MM.1S (cell line): Measurements from ENCODE around the gene PRM3.

Source experiments
- DNase-seq: peaks from one replicate; pipeline ENCODE4 v3.0.0-alpha.2; 2015
- H2AFZ ChIP-seq: fragments of 300-600 bp; sonication (generic); 2 replicates; pipeline ENCODE4 v1.6.0; 2016; ENCODE audit warnings: antibody characterized with exemption, low read length
- H3F3A ChIP-seq: fragments of 300-600 bp; sonication (generic); 2 replicates; pipeline ENCODE4 v1.6.1; 2016; ENCODE audit warnings: mild to moderate bottlenecking, antibody characterized with exemption, low read length, moderate library complexity, mixed read lengths; ENCODE audit not compliant: insufficient read depth
- H3K27ac ChIP-seq: fragments of 300-600 bp; sonication (generic); 2 replicates; pipeline ENCODE4 v1.5.1; 2016; ENCODE audit warnings: mild to moderate bottlenecking, low read length
- H3K27me3 ChIP-seq: fragments of 300-600 bp; sonication (generic); replicated peaks from 2 replicates; pipeline ENCODE4 v1.6.0; 2016; ENCODE audit warnings: low read length; ENCODE audit not compliant: insufficient read depth
- H3K36me3 ChIP-seq: fragments of 300-600 bp; sonication (generic); replicated peaks from 2 replicates; pipeline ENCODE4 v1.6.1; 2016; ENCODE audit warnings: mild to moderate bottlenecking, low read length, mixed read lengths; ENCODE audit not compliant: insufficient read depth
- H3K4me1 ChIP-seq: fragments of 300-600 bp; sonication (generic); 2 replicates; pipeline ENCODE4 v1.6.1; 2016; ENCODE audit warnings: low read length, mixed read lengths
- H3K4me2 ChIP-seq: fragments of 300-600 bp; sonication (generic); 2 replicates; pipeline ENCODE4 v1.6.0; 2016; ENCODE audit warnings: low read depth, low read length
- H3K4me3 ChIP-seq: fragments of 300-600 bp; sonication (generic); 2 replicates; pipeline ENCODE4 v1.5.1; 2016; ENCODE audit warnings: low read length, mixed read lengths
- H3K79me2 ChIP-seq: fragments of 300-600 bp; sonication (generic); 2 replicates; pipeline ENCODE4 v1.6.1; 2016; ENCODE audit warnings: mixed run types, low read length, mixed read lengths
- H3K9ac ChIP-seq: fragments of 300-600 bp; sonication (generic); 2 replicates; pipeline ENCODE4 v1.6.1; 2016; ENCODE audit warnings: low read length, mixed read lengths
- H3K9me2 ChIP-seq: fragments of 300-600 bp; sonication (generic); replicated peaks from 2 replicates; pipeline ENCODE4 v1.6.1; 2016; ENCODE audit warnings: mild to moderate bottlenecking, low read length, mixed read lengths; ENCODE audit not compliant: insufficient read depth
- H3K9me3 ChIP-seq: fragments of 300-600 bp; sonication (generic); replicated peaks from 2 replicates; pipeline ENCODE4 v1.6.1; 2016; ENCODE audit warnings: mild to moderate bottlenecking, low read length, mixed read lengths; ENCODE audit not compliant: insufficient read depth
- H4K20me1 ChIP-seq: fragments of 300-600 bp; sonication (generic); 2 replicates; pipeline ENCODE4 v1.6.1; 2016; ENCODE audit warnings: mild to moderate bottlenecking, low read length, moderate library complexity, mixed read lengths; ENCODE audit not compliant: insufficient read depth
- EZH2 ChIP-seq: fragments of 300-600 bp; sonication (generic); optimal IDR thresholded peaks from 2 replicates; pipeline ENCODE3; 2017; ENCODE audit warnings: low read depth, mild to moderate bottlenecking, antibody characterized with exemption, low read length, mixed read lengths
- EZH2phosphoT487 ChIP-seq: fragments of 300-600 bp; sonication (generic); IDR thresholded peaks from 2 replicates; pipeline ENCODE4 v1.6.1; 2018; ENCODE audit warnings: antibody characterized with exemption, low read length
- TF ChIP-seq, protein P1 (sequence below): fragments of 300-600 bp; sonication (generic); IDR thresholded peaks from 2 replicates; pipeline ENCODE4 v1.5.1; 2016; ENCODE audit warnings: antibody characterized with exemption, low read length, mixed read lengths

The PRM3 gene

DNA sequence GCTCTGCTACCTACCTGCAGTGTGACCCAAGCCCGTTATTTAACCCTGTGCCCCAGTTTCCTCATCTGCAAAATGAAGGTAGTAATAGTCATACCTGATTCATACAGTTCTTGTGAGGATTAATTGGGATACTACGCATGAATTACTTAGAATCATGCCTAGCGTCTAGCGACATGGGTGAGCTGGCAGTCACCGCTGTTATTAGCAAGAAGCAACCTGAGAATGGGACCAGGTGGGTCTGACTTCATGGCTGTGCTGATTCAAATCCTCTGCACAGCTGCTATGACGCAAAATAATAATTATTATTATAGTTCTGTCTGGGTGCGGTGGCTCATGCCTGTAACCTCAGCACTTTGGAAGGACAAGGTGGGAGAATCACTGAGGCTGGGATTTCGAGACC lies 25.3 kb downstream of the PRM3 start:
- no peak overlapping the region for H3K9ac ChIP-seq

DNA sequence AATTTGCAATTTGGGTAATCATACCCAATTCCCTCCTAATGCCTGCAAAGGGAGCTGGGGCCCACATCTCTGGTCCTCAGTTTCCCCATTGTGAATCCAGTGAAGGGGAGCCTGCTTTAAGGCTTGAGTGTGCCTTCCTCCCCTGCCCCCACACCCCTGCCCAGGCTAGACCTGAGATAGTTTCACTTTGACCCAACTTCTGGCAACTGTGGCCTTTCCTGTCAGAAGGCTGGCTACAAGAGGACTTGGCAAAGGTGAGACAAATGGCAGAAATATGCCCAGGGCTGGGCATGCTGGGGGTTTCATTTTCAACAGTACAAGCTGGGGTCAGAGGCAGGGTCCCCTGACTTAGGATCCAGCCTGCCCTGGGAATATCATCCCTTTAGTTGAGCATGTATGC lies 27.4 kb downstream of the PRM3 start:
- Histone ChIP-seq H3K9ac (no peak overlapping the region), H3K9me2 (no peaks in the 10 kb centered on the region), H2AFZ (peak overlapping the region; percentile 56; the same call in 1 of the 2 replicates), H3F3A (no peaks in the 10 kb centered on the region), H3K27ac (peak overlapping the region; percentile 34; the same call in 1 of the 2 replicates), H3K4me3 (no peak overlapping the region), H3K36me3 (no peaks in the 10 kb centered on the region), H3K4me1 (peaks cover 22% of the 10 kb centered on the region), H3K79me2 (no peaks in the 10 kb centered on the region), H3K4me2 (peak overlapping the region; percentile 20; the same call in 1 of the 2 replicates), H3K9me3 (no peaks in the 10 kb centered on the region), H3K27me3 (no peaks in the 10 kb centered on the region), H4K20me1 (no peaks in the 10 kb centered on the region)
- TF ChIP-seq EZH2phosphoT487, result no peak
- TF ChIP-seq, protein P1, sequence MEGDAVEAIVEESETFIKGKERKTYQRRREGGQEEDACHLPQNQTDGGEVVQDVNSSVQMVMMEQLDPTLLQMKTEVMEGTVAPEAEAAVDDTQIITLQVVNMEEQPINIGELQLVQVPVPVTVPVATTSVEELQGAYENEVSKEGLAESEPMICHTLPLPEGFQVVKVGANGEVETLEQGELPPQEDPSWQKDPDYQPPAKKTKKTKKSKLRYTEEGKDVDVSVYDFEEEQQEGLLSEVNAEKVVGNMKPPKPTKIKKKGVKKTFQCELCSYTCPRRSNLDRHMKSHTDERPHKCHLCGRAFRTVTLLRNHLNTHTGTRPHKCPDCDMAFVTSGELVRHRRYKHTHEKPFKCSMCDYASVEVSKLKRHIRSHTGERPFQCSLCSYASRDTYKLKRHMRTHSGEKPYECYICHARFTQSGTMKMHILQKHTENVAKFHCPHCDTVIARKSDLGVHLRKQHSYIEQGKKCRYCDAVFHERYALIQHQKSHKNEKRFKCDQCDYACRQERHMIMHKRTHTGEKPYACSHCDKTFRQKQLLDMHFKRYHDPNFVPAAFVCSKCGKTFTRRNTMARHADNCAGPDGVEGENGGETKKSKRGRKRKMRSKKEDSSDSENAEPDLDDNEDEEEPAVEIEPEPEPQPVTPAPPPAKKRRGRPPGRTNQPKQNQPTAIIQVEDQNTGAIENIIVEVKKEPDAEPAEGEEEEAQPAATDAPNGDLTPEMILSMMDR, result no peak
- TF ChIP-seq EZH2, result no peak
- peak; percentile 63 for DNase-seq

More for the DNA sequence above, 25.3 kb downstream of the PRM3 start:
- Histone ChIP-seq H3K4me1 (peaks cover 17% of the 10 kb centered on the region), H3K9me2 (no peaks in the 10 kb centered on the region), H4K20me1 (no peaks in the 10 kb centered on the region), H3F3A (no peaks in the 10 kb centered on the region), H3K27ac (no peak overlapping the region), H3K4me2 (no peak overlapping the region), H3K27me3 (no peaks in the 10 kb centered on the region), H3K9me3 (no peaks in the 10 kb centered on the region), H3K79me2 (no peaks in the 10 kb centered on the region), H3K4me3 (no peak overlapping the region), H3K36me3 (no peaks in the 10 kb centered on the region), H2AFZ (no peak overlapping the region)
- DNase-seq, result no peak
- TF ChIP-seq EZH2, result no peak
- TF ChIP-seq, protein P1, result no peak
- TF ChIP-seq EZH2phosphoT487, result no peak

GRCh38 chr16:11245222-11245737 lies 28.1 kb downstream of the PRM3 start:
- Histone ChIP-seq H3K27me3 (no peaks in the 10 kb centered on the region), H3K4me3 (no peak overlapping the region), H3K9ac (no peak overlapping the region), H3F3A (no peaks in the 10 kb centered on the region; the same call in 1 of the 2 replicates), H3K4me2 (no peak overlapping the region), H3K9me2 (no peaks in the 10 kb centered on the region), H3K36me3 (no peaks in the 10 kb centered on the region), H3K79me2 (no peaks in the 10 kb centered on the region), H4K20me1 (no peaks in the 10 kb centered on the region), H3K27ac (no peak overlapping the region), H3K4me1 (peaks cover 29% of the 10 kb centered on the region), H3K9me3 (no peaks in the 10 kb centered on the region), H2AFZ (no peak overlapping the region)
- DNase-seq, result no peak
- no peak for TF ChIP-seq EZH2phosphoT487
- TF ChIP-seq EZH2, result no peak
- TF ChIP-seq, protein P1, result no peak
